PC-3 (cell line): ENCODE data around the gene HMGCS1. TPM values are rescaled to one million over a fixed set of nuclear protein-coding genes. Genes with fewer than 3 reads are reported as not detected.
A peak's percentile ranks its signal among the peaks of the same experiment; 100 is the strongest.

ENCODE experiments used
- ATAC-seq: fragments of 200-7000 bp; cut with Tn5 transposase; 2 replicates; pipeline ENCODE4 v1.9.1; 2020; ENCODE audit warnings: mild to moderate bottlenecking, moderate library complexity
- BruUV-seq: library from RNA; stranded (reverse); fragments of 400-500 nt; replicated peaks from 2 replicates; lab custom pipeline; 2021; lab: Mats Ljungman, UMichigan
- CTCF ChIA-PET: fragments of 300-600 bp; sonication (Branson Sonifier 250); formaldehyde crosslinking; loops from one replicate; lab custom pipeline; 2022; ENCODE audit warnings: antibody characterized with exemption; lab: Charles Lee
- POLR2A ChIA-PET: fragments of 300-600 bp; sonication (Branson Sonifier 250); formaldehyde crosslinking; loops from one replicate; lab custom pipeline; 2022; ENCODE audit warnings: antibody characterized with exemption; ENCODE audit not compliant: unreplicated experiment; lab: Charles Lee
- DNase-seq: peaks from one replicate; pipeline ENCODE4 v3.0.0-alpha.2; 2015
- H2AFZ ChIP-seq: fragments of 300-600 bp; sonication (generic); 2 replicates; pipeline ENCODE4 v1.6.0; 2016; ENCODE audit warnings: antibody characterized with exemption, low read length
- H3F3A ChIP-seq: fragments of 300-600 bp; sonication (generic); one replicate; pipeline ENCODE4 v1.6.0; 2017; ENCODE audit warnings: antibody characterized with exemption, low read length, control low read depth, mild to moderate bottlenecking; ENCODE audit not compliant: unreplicated experiment
- H3K27ac ChIP-seq: fragments of 300-600 bp; sonication (generic); 2 replicates; pipeline ENCODE4 v1.5.1; 2016; ENCODE audit warnings: mild to moderate bottlenecking, low read length
- H3K27me3 ChIP-seq: fragments of 300-600 bp; sonication (generic); 2 replicates; pipeline ENCODE4 v1.6.1; 2016; ENCODE audit warnings: low read length, mixed read lengths
- H3K36me3 ChIP-seq: fragments of 300-600 bp; sonication (generic); 2 replicates; pipeline ENCODE4 v1.6.1; 2016; ENCODE audit warnings: low read depth, mixed run types, low read length, mixed read lengths
- H3K4me1 ChIP-seq: fragments of 300-600 bp; sonication (generic); 2 replicates; pipeline ENCODE4 v1.5.1; 2016; ENCODE audit warnings: low read length; ENCODE audit not compliant: insufficient read depth
- H3K4me2 ChIP-seq: fragments of 300-600 bp; sonication (generic); 2 replicates; pipeline ENCODE4 v1.6.0; 2016; ENCODE audit warnings: low read length
- H3K4me3 ChIP-seq: fragments of 300-600 bp; sonication (generic); 2 replicates; pipeline ENCODE4 v1.5.1; 2016; ENCODE audit warnings: mild to moderate bottlenecking, low read length, mixed read lengths
- H3K79me2 ChIP-seq: fragments of 300-600 bp; sonication (generic); 2 replicates; pipeline ENCODE4 v1.6.1; 2017; ENCODE audit warnings: low read length, mixed read lengths
- H3K9ac ChIP-seq: fragments of 300-600 bp; sonication (generic); 2 replicates; pipeline ENCODE4 v1.6.0; 2016; ENCODE audit warnings: mild to moderate bottlenecking, low read length
- H3K9me2 ChIP-seq: fragments of 300-600 bp; sonication (generic); replicated peaks from 2 replicates; pipeline ENCODE4 v1.6.1; 2016; ENCODE audit warnings: mixed run types, low read length, mixed read lengths
- H3K9me3 ChIP-seq: fragments of 300-600 bp; sonication (generic); 2 replicates; pipeline ENCODE4 v1.6.1; 2016; ENCODE audit warnings: low read length, mixed read lengths
- H4K20me1 ChIP-seq: fragments of 300-600 bp; sonication (generic); 2 replicates; pipeline ENCODE4 v1.6.1; 2016; ENCODE audit warnings: low read length, mixed read lengths
- EZH2 ChIP-seq: fragments of 300-600 bp; sonication (generic); IDR thresholded peaks from one replicate; pipeline ENCODE4 v1.6.1; 2017; ENCODE audit warnings: antibody characterized with exemption, mild to moderate bottlenecking, low read length; ENCODE audit not compliant: unreplicated experiment
- EZH2phosphoT487 ChIP-seq: fragments of 300-600 bp; sonication (generic); IDR thresholded peaks from 2 replicates; pipeline ENCODE4 v1.6.1; 2018; ENCODE audit warnings: mild to moderate bottlenecking, antibody characterized with exemption, low read length, borderline replicate concordance
- intact Hi-C: fragments of 100-400 bp; cut with micrococcal nuclease; formaldehyde crosslinking; loops from 2 replicates; pipeline ENCODE4 v1.9.0; 2023
- total RNA-seq: library from RNA; depleted of rRNA; stranded (reverse); fragments of >200 nt; gene quantifications from 2 replicates; pipeline ENCODE4 v1.2.3, GENCODE V29; 2014
- TF ChIP-seq, protein P1 (sequence below): fragments of 300-600 bp; sonication (generic); conservative IDR thresholded peaks from 2 replicates; pipeline ENCODE4 v1.5.1; 2017; ENCODE audit warnings: antibody characterized with exemption, low read depth, mild to moderate bottlenecking, low read length

Gene HMGCS1
- total RNA-seq, 1 experiment from 2014 or later = 39.7 TPM

- no peak overlapping the region for H3K9ac ChIP-seq
- H3K9me3 ChIP-seq = no peaks in the 10 kb centered on the region
- peaks cover 5% of the 10 kb centered on the region; the same call in 1 of the 2 replicates for H3K79me2 ChIP-seq
- H3F3A ChIP-seq = peaks cover 2% of the 10 kb centered on the region
- no TSS peak for BruUV-seq
- ATAC-seq (no peak), DNase-seq (peak; percentile 61)
- intact Hi-C loops = no loop called here
- no peak overlapping the region for H2AFZ ChIP-seq
- no peaks in the 10 kb centered on the region for H3K27me3 ChIP-seq
- H3K4me3 ChIP-seq = no peak overlapping the region
- TF ChIP-seq EZH2phosphoT487 = no peak
- no peak for TF ChIP-seq EZH2
- TF ChIP-seq, protein P1, sequence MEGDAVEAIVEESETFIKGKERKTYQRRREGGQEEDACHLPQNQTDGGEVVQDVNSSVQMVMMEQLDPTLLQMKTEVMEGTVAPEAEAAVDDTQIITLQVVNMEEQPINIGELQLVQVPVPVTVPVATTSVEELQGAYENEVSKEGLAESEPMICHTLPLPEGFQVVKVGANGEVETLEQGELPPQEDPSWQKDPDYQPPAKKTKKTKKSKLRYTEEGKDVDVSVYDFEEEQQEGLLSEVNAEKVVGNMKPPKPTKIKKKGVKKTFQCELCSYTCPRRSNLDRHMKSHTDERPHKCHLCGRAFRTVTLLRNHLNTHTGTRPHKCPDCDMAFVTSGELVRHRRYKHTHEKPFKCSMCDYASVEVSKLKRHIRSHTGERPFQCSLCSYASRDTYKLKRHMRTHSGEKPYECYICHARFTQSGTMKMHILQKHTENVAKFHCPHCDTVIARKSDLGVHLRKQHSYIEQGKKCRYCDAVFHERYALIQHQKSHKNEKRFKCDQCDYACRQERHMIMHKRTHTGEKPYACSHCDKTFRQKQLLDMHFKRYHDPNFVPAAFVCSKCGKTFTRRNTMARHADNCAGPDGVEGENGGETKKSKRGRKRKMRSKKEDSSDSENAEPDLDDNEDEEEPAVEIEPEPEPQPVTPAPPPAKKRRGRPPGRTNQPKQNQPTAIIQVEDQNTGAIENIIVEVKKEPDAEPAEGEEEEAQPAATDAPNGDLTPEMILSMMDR = no peak
- 0 out of 2 replicates have a peak overlapping the region, but pooled peaks have one; percentile 4 for H3K4me2 ChIP-seq
- peaks cover 37% of the 10 kb centered on the region for H3K4me1 ChIP-seq
- H3K9me2 ChIP-seq = no peaks in the 10 kb centered on the region
- H3K27ac ChIP-seq = no peak overlapping the region
- H3K36me3 ChIP-seq = peaks cover 82% of the 10 kb centered on the region
- ChIA-PET POLR2A (interaction anchor here (0.6 kb wide), 1 partner anchor 16 kb away, joined by 12 read pairs; no protein-coding TSS in a partner anchor), CTCF (no interaction called here)
- H4K20me1 ChIP-seq = peaks cover 3% of the 10 kb centered on the region; the same call in 1 of the 2 replicates
These were observed 19.0 kb downstream of the HMGCS1 start for GRCh38 chr5:43294226-43294625.

DNA sequence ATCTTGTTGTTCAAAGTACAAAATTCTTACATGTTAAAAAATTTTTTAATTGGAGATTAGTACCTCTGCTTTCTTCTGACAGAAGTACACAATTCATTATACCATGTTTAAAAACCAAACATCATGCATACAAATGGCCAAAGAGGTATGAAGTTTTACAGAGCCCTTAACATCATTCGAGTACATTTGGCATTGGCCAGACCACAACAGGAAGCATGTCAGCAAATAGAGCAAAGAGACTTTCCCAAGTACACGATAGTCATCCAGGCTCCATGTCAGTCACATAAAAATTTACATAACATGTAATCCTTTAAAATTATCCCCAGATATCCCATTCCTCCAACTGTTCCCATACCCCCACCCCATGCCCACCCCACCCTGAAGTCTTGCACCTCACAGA, 22.5 kb downstream of the HMGCS1 start:
- Histone ChIP-seq H4K20me1 (no peaks in the 10 kb centered on the region), H3K27ac (no peak overlapping the region), H3F3A (peaks cover 8% of the 10 kb centered on the region), H3K9me3 (no peaks in the 10 kb centered on the region), H3K79me2 (no peaks in the 10 kb centered on the region), H3K27me3 (no peaks in the 10 kb centered on the region), H2AFZ (no peak overlapping the region), H3K9me2 (no peaks in the 10 kb centered on the region), H3K4me2 (0 out of 2 replicates have a peak overlapping the region, but pooled peaks have one; percentile 1), H3K4me1 (peaks cover 54% of the 10 kb centered on the region), H3K36me3 (peaks cover 73% of the 10 kb centered on the region), H3K4me3 (no peak overlapping the region), H3K9ac (no peak overlapping the region)
- no peak for TF ChIP-seq EZH2phosphoT487
- TF ChIP-seq, protein P1 = no peak
- no peak for TF ChIP-seq EZH2
- no peak for ATAC-seq
- ChIA-PET CTCF (no interaction called here), POLR2A (no interaction called here)
- intact Hi-C loops = no loop called here
- BruUV-seq = no TSS peak
- DNase-seq = peak; percentile 42

- BruUV-seq = no TSS peak
- Histone ChIP-seq H3K4me2 (peak overlapping the region; percentile 65), H3K27ac (peak overlapping the region; percentile 69), H3K27me3 (no peaks in the 10 kb centered on the region), H3K79me2 (no peaks in the 10 kb centered on the region), H3K9me2 (0 out of 2 replicates have a peak, but pooled peaks cover under 1% of the 10 kb centered on the region), H3K4me3 (peak overlapping the region; percentile 25), H3K9ac (0 out of 2 replicates have a peak overlapping the region, but pooled peaks have one; percentile 7), H3K9me3 (no peaks in the 10 kb centered on the region), H2AFZ (no peak overlapping the region), H4K20me1 (no peaks in the 10 kb centered on the region), H3K4me1 (peaks cover 36% of the 10 kb centered on the region), H3F3A (peaks cover 8% of the 10 kb centered on the region), H3K36me3 (peaks cover 50% of the 10 kb centered on the region)
- ATAC-seq = peak; percentile 84
- CTCF ChIA-PET = no interaction called here
- peak; percentile 72 for DNase-seq
- POLR2A ChIA-PET = no interaction called here
- intact Hi-C loops = no loop called here
- no peak for TF ChIP-seq EZH2
- TF ChIP-seq, protein P1 = no peak
- TF ChIP-seq EZH2phosphoT487 = no peak
These were observed 24.9 kb downstream of the HMGCS1 start for GRCh38 chr5:43288269-43288831.
